Measurements from ENCODE around the gene KCNIP4.

KCNIP4 gene

DNA sequence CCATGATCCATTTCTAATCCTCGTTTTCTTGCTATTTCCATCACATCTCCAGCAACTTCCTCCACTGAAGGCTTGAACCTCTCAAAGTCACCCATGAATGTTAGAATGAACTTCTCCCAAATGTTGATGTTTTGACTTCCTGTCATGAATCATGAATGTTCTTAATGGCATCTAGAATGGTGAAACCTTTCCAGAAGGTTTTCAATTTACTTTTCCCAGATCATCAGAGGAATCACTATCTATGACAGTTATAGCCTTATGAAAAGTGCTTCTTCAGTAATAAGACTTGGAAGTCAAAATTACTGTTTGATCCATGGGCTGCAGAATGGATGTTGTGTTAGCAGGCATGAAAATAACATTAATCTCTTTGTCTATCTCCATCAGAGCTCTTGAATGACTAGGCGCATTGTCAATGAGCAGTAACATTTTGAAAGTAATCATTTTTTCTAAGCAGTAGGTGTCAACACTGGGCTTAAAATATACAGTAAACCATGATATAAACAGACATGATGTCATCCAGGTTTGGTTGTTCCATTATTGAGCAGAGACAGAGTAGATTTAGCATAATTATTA is 268.2 kb downstream of the KCNIP4 start:
- no peak for DNase-seq

DNA sequence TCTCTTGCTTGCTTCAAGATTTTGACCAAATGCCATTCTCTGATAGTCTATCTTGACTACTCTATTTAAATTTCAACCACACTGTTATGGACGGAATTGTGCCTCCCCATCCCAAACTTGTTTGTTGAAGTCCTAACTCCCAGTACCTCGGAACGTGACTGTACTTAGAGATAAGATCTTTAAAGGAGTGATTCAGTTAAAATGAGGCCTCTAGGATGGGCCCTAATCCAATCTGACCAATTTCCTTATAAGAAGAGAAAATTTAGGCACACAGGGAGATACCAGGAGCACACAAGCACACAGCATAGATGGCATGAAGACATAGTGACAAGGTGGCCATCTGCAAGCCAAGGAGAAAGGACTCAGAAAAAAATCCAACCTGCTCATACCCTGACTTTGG is 269.9 kb downstream of the KCNIP4 start:
- DNase-seq = no peak

GRCh38 chr4:21677173-21677572 is 271.4 kb downstream of the KCNIP4 start:
- DNase-seq = no peak

DNA sequence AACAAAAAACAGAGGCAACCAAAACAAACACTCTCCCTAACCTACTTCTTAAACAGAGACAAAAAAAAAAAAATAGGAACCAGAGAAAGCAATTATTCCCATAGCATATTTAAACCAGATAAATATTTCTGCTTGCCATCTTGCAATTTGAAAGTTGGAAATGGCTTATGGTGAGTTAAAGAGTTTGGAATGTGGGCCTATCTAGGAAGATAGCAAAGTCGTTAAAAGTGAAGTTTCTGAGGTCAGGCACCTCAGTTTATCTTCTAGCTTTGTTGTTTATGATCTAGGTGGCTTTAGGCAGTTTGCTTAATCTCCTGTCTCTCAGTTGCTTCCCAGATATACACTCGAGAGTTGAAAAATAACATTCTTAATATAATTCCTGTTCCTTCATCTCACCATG is 284.2 kb downstream of the KCNIP4 start:
- DNase-seq = no peak

- no peak for DNase-seq
These were observed 291.7 kb downstream of the KCNIP4 start for GRCh38 chr4:21656832-21657231.

DNA sequence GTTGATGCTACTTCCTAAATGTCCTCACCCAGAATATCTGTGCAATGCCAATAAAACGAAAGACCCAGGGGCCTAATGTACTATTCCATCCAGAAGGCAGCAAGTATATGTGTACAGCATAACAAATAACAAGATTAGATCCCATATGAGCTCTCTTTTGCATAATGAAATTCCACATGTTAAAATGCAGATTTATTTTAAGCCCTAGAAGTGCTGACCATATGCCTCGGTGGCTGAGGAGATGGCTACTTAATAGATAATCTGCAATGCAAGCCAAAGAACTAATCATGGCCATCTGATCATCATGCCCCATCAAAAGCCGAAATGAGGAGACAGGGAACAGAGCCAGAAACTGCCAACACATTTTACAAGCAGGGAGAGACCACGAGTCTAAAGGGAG is 293.5 kb downstream of the KCNIP4 start:
- DNase-seq = no peak

- DNase-seq = no peak
These were observed 295.9 kb downstream of the KCNIP4 start for GRCh38 chr4:21652508-21653231.

DNA sequence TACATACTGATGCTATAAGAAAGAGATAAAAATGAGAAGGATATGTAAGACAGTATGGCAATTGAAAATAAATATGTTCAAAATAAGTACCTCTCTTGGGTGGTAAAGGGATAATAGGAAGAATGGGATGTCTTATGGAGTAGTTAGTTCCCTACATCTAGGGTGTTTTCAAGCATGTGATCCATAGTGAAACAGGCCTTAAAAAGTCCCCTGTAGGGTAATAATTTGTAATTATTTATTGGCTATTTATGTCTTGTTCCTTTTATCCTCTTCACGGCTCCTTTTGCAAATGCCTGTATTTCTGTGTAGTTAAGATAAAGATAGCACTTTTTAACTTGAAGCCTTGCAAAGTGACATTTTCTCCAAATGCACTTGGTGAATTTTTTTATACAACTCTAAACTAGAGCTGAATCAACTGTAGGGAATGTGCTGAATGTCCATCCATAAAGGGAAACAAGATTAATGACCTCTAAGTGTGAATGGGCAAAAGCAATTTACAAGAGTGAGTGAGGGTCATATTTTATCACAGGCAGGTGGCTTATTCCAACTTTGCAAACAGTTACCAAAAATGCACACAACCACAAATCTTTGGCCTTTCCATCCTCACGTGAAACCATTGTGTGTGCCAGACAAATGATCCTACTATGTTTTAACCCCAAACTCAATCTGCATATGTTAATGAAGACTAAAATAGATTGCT is 299.0 kb downstream of the KCNIP4 start:
- DNase-seq = no peak

- no peak for DNase-seq
These were observed 302.8 kb downstream of the KCNIP4 start for GRCh38 chr4:21645776-21646175.

DNA sequence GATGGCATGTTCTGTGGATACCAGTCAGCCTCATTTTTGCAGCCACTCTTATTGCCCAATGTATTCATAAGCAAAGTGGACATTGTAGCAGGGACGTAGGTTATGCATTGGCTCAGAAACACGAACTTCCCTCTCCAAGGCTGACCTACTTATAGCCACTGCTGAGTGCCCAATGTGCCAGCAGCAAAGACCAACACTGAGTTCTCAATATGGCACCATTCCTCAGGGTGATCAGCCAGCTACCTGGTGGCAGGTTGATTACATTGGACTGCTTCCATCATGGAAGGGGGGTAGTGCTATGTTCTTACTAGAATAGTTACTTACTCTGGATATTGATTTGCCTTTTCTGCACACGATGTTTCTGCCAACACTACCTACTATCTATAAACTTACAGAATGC is 306.9 kb downstream of the KCNIP4 start:
- no peak for DNase-seq

DNA sequence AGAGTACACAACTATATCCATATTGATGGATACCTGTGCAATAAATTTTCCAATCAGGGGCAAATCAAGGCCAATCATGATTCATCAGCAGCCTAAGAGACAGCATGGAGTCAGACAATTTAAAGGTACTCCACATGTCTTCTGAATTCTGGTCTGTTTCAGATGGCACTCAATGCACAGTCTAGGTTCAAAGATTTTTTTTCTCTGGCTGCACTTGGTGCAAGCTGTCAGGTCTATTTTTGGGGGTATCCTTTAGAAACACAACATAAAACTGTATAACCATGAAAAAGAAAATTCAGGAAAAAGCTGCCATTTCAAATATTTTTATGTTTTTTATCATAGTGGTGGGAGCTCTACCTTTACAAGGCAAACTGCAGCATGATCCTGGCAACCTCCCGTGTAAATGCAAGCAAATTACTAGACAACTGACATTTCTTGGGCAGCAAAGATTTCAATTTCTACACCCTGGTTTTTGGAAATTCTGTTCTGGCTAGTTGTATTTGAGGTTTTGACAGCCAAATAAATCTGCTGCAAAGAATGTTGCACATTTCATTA is 310.3 kb downstream of the KCNIP4 start:
- DNase-seq = no peak

DNA sequence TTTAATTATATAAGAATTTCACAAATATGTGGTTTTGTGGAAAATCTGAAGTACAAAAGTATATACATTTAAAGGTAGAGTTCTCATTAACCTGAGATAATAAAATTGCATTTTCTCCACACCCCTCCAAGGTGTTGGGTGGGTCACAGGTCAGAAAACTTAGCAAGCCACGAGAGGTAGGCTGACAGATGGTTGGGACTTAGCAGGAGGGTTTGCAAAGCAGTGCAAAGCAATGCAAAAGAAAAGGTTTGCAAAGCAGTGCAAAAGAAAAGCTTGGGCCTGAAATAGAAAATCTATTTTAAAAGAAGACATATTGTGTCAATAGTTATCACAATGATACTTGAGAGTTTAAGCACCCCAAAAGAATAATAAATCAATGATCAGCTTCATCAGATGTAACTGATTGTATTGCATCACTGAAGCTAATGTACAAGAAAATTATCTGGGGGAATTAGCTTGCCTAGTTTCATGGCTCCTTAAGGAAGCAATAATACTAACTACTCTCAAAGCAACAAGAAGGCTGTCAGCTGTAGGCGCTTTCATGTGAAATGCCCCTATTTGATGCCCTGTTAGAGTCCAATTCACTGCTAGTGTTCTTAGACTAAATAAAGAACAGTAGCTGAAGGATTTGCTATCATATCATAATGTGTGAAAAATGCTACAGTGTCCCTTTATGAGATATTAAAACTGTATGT is 319.5 kb downstream of the KCNIP4 start:
- no peak for DNase-seq

DNA sequence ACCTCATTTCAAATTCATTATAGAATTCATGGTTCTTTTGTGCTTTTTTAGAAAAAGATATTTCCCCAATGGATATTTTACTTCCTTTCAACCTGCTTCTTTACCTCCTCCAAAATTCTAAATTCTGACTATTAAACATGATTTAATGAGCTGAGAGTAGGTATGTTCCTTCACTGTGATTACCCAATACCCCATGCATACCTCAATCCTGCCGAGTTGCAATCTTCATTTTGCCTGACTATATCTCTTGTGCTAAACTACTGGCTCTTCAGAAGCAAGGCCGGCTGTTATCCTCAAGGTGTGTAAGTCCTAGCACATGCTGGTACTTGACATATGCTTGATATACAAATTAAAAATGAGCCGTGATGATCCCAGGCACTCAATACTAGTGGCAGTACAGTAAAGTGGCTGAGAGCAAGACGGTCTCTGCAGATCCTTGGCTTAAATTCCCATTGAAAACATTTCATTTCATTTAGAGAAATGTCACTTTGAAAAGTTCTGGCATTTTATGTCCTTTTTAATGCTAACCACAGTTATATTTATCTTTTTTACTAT is 320.4 kb downstream of the KCNIP4 start:
- DNase-seq = no peak

DNA sequence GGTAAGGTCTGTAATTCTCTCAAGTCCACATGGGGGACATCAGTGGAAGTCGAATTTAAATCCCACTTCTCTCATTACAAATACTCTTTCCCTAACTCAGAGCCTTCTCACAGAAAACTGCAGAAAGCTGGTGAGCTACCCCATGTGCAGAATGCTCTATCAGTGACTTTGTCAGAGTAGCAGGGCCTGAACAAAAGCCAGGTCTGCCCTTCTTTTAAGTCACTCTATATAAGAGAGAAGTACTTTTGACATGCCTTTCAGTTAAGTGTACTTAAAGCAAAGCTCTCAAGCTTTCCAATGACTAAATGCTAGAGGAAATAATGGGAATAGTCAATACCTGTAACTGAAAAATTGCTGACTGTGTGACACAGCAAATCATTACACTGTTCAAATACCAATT is 323.1 kb downstream of the KCNIP4 start:
- DNase-seq = no peak

DNA sequence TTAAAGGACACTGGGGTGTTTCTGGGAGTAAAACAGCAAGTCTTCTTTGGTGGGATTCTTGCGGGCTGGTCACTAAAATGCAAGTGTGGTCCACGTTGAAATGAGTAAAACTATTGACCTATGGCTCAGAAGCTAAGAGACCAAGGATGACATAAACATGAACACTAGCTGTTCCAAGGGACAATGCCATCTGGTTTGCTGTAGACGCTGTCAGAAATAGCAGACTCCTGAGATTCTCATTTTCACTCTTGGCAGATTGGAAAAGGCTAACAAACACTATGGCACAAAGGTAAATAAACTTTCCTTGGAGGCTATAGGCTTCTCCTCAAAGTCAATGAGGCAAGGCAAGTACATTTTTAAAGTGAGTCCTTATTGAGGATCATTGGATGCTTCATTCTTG is 343.6 kb downstream of the KCNIP4 start:
- DNase-seq = no peak

GRCh38 chr4:21596521-21596920 is 352.1 kb downstream of the KCNIP4 start:
- DNase-seq = no peak

DNA sequence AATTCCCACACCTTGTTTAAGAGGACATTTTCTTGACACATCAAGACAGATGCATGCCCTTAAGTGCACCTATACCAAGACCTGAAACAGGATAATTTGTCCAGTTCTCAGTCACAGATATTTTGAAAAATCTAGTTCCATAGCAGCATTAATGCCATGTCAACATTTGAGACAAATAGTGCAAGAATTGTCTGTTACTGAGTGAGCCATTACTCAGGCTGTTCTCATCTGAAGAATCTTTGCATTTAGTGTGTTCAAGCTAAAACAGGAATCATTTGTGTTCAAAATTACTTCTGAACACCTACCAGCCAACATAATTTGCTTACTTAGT is 354.9 kb downstream of the KCNIP4 start:
- no peak for DNase-seq

DNA sequence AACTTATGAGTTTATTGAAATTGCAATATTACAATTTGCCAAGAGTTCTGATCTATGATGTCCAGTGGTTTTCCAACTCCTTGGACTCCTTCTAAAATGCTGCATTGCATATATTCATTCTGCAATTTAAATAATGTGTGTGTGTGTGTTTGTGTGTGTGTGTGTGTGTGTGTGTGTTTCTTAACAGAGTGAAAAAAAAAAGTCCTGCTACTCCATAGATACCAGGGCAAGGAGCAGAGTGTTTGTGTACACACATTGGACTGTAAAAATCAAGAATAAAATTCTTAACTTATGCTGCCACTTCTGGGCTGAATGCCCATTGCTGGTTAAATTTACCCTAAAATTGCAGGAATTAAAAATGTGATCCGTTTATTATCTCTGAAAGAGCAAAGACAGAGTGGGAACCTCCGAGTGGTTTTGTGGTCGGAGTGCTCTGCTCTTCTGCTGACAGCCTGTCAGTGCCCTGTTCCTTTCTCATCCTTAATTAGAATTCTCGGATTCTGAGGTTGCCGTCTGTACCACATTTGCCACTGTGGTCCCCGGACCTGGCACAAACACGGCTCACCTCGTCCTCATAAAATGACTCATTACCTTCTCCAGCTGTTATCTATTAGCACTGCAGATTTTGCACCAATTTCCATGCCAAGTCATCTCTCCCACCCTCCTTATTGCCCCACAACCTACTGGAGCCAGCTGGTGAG is 355.5 kb downstream of the KCNIP4 start:
- no peak for DNase-seq

- DNase-seq = no peak
These were observed 371.5 kb downstream of the KCNIP4 start for GRCh38 chr4:21577056-21577455.

DNA sequence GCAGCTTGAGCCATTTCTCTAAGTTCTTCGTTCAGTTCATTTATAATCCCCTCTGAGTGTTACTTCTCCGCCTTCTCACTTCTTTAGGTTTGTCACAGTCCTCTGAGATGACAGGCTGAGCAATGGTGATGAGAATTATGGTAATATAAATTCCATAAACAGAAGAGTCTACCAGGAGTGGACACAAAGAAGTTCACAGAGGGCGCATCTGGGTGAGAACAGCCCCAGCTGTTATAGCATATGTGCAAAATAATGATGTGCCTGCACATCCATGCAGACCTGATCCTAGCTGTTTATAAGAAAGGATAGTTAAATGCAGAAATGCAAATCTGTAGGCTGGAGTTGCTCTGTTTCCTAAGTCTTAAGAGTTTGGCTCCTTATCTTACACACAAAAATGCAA is 377.5 kb downstream of the KCNIP4 start:
- no peak for DNase-seq

DNA sequence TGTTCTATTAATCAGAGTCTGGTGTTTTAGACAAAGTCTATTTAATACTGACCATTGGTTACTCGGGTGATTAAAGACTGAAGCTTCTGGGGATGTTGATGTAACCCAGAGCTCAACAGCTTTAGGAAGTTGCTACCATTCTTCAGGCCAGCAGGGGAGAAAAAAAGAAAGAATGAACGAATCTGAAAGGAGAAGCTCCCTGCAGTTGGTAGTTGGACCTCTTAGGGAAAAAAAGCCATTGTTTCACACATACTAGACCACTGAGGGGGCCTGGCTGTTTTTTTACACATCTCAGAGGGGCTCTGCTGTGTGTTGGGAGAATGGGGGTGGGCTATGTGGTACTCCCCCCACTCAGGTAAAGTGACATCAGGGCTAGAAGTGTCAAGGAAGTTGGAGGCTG is 378.9 kb downstream of the KCNIP4 start:
- DNase-seq = no peak

GRCh38 chr4:21555083-21555482 is 393.5 kb downstream of the KCNIP4 start:
- DNase-seq = no peak

DNA sequence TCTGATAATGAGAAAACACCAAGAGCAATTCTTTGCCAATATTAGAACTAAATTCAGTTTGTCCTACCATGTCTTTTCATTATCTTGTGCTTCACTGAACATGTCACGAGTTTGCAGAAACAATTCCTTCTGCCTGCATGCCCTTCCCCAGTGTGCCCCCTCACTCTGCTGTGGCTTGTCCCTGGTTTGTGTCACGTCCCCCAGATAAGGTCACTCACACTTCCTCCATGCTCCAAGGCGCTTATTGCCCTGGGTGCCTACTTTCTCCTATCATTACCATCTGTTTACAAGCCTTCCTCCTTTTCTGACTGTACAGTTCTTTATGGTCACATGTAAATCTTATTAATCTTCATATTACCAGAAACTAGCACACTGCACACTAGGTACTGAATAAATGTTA is 394.1 kb downstream of the KCNIP4 start:
- no peak for DNase-seq
